GM12878 (cell line): ENCODE results near the gene OTOA. TPM values are rescaled to one million over a fixed set of nuclear protein-coding genes. Genes with fewer than 3 reads are reported as not detected.

ENCODE experiments used
- ATAC-seq: fragments of 200-7000 bp; cut with Tn5 transposase; 3 replicates; pipeline ENCODE4 v1.9.1; 2020; ENCODE audit warnings: mild to moderate bottlenecking, moderate library complexity
- BruUV-seq: library from RNA; stranded (reverse); fragments of 400-500 nt; replicated peaks from 2 replicates; lab custom pipeline; 2021; lab: Mats Ljungman, UMichigan
- CTCF ChIA-PET: fragments of 300-600 bp; sonication (Branson Sonifier 250); formaldehyde crosslinking; extraction: SDS; loops from one replicate; lab custom pipeline; 2021; ENCODE audit warnings: inconsistent platforms; lab: Yijun Ruan, JAX
- POLR2A ChIA-PET: fragments of 350-600 bp; formaldehyde crosslinking; extraction: SDS; loops from one replicate; lab custom pipeline; 2021; ENCODE audit warnings: inconsistent platforms; lab: Charles Lee
- RAD21 ChIA-PET: fragments of 300-600 bp; sonication (Branson Sonifier 250); formaldehyde crosslinking; loops from one replicate; lab custom pipeline; 2023; ENCODE audit warnings: antibody characterized with exemption; ENCODE audit not compliant: unreplicated experiment; lab: Charles Lee
- SMC1A ChIA-PET: fragments of 300-600 bp; sonication (Branson Sonifier 250); formaldehyde crosslinking; loops from one replicate; lab custom pipeline; 2023; ENCODE audit not compliant: unreplicated experiment, uncharacterized antibody; lab: Charles Lee
- DNase-seq: peaks from one replicate; pipeline ENCODE4 v3.0.0-alpha.2; 2011; ENCODE audit warnings: low read depth, low spot score
- FAIRE-seq: peaks from 3 replicates; lab custom pipeline; 2011; peaks lifted over from hg19 to GRCh38; lab: Jason Lieb, UNC
- H2AFZ ChIP-seq: 2 replicates; pipeline ENCODE4 v1.6.0; 2011; ENCODE audit warnings: low read depth, low read length, control low read depth; ENCODE audit not compliant: control insufficient read depth
- H3K27ac ChIP-seq: 2 replicates; pipeline ENCODE4 v1.5.1; 2011; ENCODE audit warnings: control low read depth; ENCODE audit not compliant: control insufficient read depth, insufficient read depth
- H3K27me3 ChIP-seq, 2 experiments: replicated peaks in 1 of 2; 2 replicates each; pipeline versions ENCODE4 v1.6.0 to v1.6.1; 2011; ENCODE audit warnings: low read length in 1 of 2; ENCODE audit not compliant: control insufficient read depth in 2 of 2, insufficient read depth in 2 of 2
- H3K36me3 ChIP-seq, 2 experiments: 2 replicates each; pipeline ENCODE4 v1.5.1; 2011; ENCODE audit warnings: low read length in 1 of 2; ENCODE audit not compliant: control insufficient read depth in 2 of 2, insufficient read depth in 2 of 2
- H3K4me1 ChIP-seq: 2 replicates; pipeline ENCODE4 v1.6.1; 2011; ENCODE audit warnings: mild to moderate bottlenecking, low read length, moderate library complexity, mixed read lengths; ENCODE audit not compliant: control insufficient read depth, insufficient read depth
- H3K4me2 ChIP-seq: 2 replicates; pipeline ENCODE4 v1.6.0; 2011; ENCODE audit warnings: control low read depth; ENCODE audit not compliant: control insufficient read depth, insufficient read depth
- H3K4me3 ChIP-seq: fragments of 200-600 bp; sonication (generic); 2 replicates; pipeline ENCODE4 v1.5.1; 2016
- H3K79me2 ChIP-seq: 2 replicates; pipeline ENCODE4 v1.6.0; 2011; ENCODE audit warnings: low read length; ENCODE audit not compliant: control insufficient read depth, insufficient read depth
- H3K9ac ChIP-seq: 2 replicates; pipeline ENCODE4 v1.8.0; 2011; ENCODE audit warnings: low read length, control low read depth, mixed read lengths; ENCODE audit not compliant: control insufficient read depth, insufficient read depth
- H3K9me3 ChIP-seq: replicated peaks from 3 replicates; pipeline ENCODE4 v1.5.1; 2011; ENCODE audit warnings: mild to moderate bottlenecking, low read length; ENCODE audit not compliant: control insufficient read depth, insufficient read depth
- H4K20me1 ChIP-seq: 2 replicates; pipeline ENCODE4 v1.6.0; 2011; ENCODE audit not compliant: control insufficient read depth, insufficient read depth
- BHLHE40 ChIP-seq, 2 experiments: fragments of 450-650 bp in 1 of 2; IDR thresholded peaks; 2 replicates each; pipeline ENCODE4 v1.6.1; 2011 to 2017; ENCODE audit warnings: low read depth in 2 of 2, borderline replicate concordance in 1 of 2, improper control_type of control experiment in 1 of 2, low read length in 1 of 2, mild to moderate bottlenecking in 1 of 2
- CEBPB ChIP-seq, 2 experiments: fragments of 150-350 bp in 1 of 2; IDR thresholded peaks; 2 replicates each; pipeline ENCODE4 v1.6.1; 2012 to 2014; ENCODE audit warnings: low read depth in 2 of 2, low read length in 2 of 2, borderline replicate concordance in 1 of 2, inconsistent platforms in 1 of 2
- CUX1 ChIP-seq: IDR thresholded peaks from 2 replicates; pipeline ENCODE4 v1.6.1; 2012; ENCODE audit warnings: improper control_type of control experiment, low read depth, low read length; ENCODE audit not compliant: insufficient replicate concordance
- PAX8 ChIP-seq: fragments of 450-650 bp; IDR thresholded peaks from 2 replicates; pipeline ENCODE4 v1.6.1; 2017; ENCODE audit warnings: mild to moderate bottlenecking, moderate library complexity
- PML ChIP-seq: IDR thresholded peaks from 2 replicates; pipeline ENCODE4 v1.6.1; 2012; ENCODE audit warnings: low read length, inconsistent platforms
- POLR2AphosphoS5 ChIP-seq: IDR thresholded peaks from 2 replicates; pipeline ENCODE4 v1.6.1; 2011; ENCODE audit warnings: mild to moderate bottlenecking, low read length, inconsistent platforms
- POU2F2 ChIP-seq: IDR thresholded peaks from 3 replicates; pipeline ENCODE4 v1.6.1; 2011; ENCODE audit warnings: low read depth, mild to moderate bottlenecking, low read length, borderline replicate concordance
- RUNX3 ChIP-seq: IDR thresholded peaks from 2 replicates; pipeline ENCODE4 v1.6.1; 2012; ENCODE audit warnings: low read length, inconsistent platforms
- SP1 ChIP-seq: IDR thresholded peaks from one replicate; pipeline ENCODE4 v1.6.1; 2011; ENCODE audit warnings: low read depth, low read length
- TBL1XR1 ChIP-seq: IDR thresholded peaks from 2 replicates; pipeline ENCODE4 v1.6.1; 2012; ENCODE audit warnings: low read depth, low read length, improper control_type of control experiment
- USF2 ChIP-seq: IDR thresholded peaks from 2 replicates; pipeline ENCODE4 v1.6.1; 2011; ENCODE audit warnings: low read depth, low read length, improper control_type of control experiment, borderline replicate concordance
- ZNF217 ChIP-seq: fragments of 450-650 bp; IDR thresholded peaks from 2 replicates; pipeline ENCODE4 v1.6.1; 2017; ENCODE audit warnings: antibody characterized with exemption, mild to moderate bottlenecking
- ZNF274 ChIP-seq: IDR thresholded peaks from one replicate; pipeline ENCODE4 v1.8.0; 2011; ENCODE audit not compliant: insufficient read length, insufficient read depth
- WGBS: methylation state at CpG from one replicate; pipeline ENCODE4 v1.1.6; 2016; ENCODE audit warnings: low lambda C conversion rate; ENCODE audit not compliant: insufficient replicate concordance, insufficient coverage; ENCODE audit errors: missing lambda C conversion rate; 5-methylcytosine and 5-hydroxymethylcytosine counted together
- in situ Hi-C: fragments of 300-500 bp; cut with MboI; formaldehyde crosslinking; loops from 9 replicates; pipeline ENCODE4 v1.14.3; 2018; ENCODE audit warnings: mixed read lengths
- intact Hi-C: fragments of 100-400 bp; cut with micrococcal nuclease; formaldehyde crosslinking; loops from one replicate; pipeline ENCODE4 v1.14.2; 2022; ENCODE audit not compliant: unreplicated experiment
- polyA plus RNA-seq, 11 experiments: library from polyadenylated mRNA; depleted of rRNA in 4 of 11; unstranded in 6 of 11; stranded (reverse) in 5 of 11; fragments of >200 nt; fragmentation: Nextera tagmentation in 4 of 11; fragmentation: Illumina TruSeq in 1 of 11; extraction: Ambion mirVana in 4 of 11; extraction: Trizol in 1 of 11; gene quantifications; 1 replicate in 1 of 11; 2 replicates in 10 of 11; pipeline versions ENCODE4 v1.2.1 to v1.2.3, GENCODE V29; 2011 to 2016; ENCODE audit warnings: inconsistent platforms in 2 of 11, missing spikeins in 2 of 11, low read depth in 1 of 11
- total RNA-seq, 4 experiments: library from RNA; depleted of rRNA in 3 of 4; stranded (reverse); fragments of >200 nt in 3 of 4; fragmentation: Illumina TruSeq in 1 of 4; extraction: Trizol in 1 of 4; gene quantifications; 2 replicates each; pipeline versions ENCODE4 v1.2.1 to v1.2.3, GENCODE V29; 2013 to 2021
- TF ChIP-seq, protein P1 (sequence below): fragments of 450-650 bp; IDR thresholded peaks from 2 replicates; pipeline ENCODE4 v1.6.1; 2016; ENCODE audit warnings: mild to moderate bottlenecking

OTOA gene
- total and polyA plus RNA-seq, 10 of the 15 experiments (the other 5 are each of a cell fraction or from before 2014, with no cell fraction given): 0.33 to 1.5 (median 0.61) TPM

DNA sequence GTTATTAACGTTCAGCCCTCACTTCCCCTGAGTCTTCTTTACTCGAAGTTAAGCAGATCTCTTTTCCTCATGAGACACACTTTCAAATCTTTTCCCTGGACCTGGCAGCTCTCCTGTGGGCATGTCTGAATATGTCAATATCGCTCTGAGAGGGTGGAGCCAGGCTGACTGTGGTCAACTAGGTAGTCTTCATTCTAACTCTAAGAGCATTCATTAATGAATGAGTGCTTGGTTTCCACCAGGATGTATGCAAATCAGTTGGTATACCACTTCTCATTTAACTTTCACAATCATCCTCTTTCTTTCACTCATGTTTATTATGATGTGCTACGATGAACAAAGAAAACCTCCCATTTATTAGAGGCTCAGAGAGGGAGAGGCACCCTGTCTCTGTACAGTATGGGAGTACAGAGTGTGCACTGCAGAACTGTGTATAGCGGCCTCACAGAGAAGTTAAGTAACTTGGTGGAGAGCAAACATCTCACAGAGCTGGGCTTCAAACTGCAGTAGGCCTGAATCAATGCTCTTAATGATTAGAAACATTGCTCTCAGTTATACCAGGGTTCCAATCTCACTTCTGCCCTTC lies 39.9 kb downstream of the OTOA start (continued):
- TF ChIP-seq BHLHE40 (IDR thresholded peaks at IDR 0.05; ENCODE audit: borderline replicate concordance in 1 of 2, low read depth in 2 of 2, low read length in 1 of 2) (peak in 1 of 2 experiments; percentile 23; a peak in 1 of 4 replicates), POU2F2 (peak; percentile 90; the same call in 2 of the 3 replicates), TBL1XR1 (peak; percentile 26; the same call in 1 of the 2 replicates), CUX1 (no peak), RUNX3 (peak; percentile 77)

DNA sequence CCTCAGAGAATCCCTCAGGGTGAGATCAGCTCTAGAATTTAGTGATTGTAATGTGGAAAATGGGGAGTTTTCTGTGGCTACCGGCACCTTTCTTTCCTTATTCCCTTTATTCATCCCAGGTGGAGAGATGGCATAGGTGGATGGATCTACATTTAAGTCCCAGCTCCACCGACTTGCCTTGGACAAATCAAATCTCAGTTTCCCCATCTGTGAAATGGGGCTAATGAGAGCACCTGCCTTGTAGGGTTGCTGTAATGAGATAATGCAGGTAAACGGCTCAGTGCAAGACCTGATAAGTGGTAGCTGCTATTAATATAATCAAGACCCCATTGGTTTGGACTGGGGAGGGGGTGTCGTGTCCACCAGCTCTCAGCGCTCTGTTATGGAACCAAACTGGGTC lies 40.5 kb downstream of the OTOA start:
- Histone ChIP-seq H2AFZ (no peak overlapping the region), H3K9ac (no peak overlapping the region), H3K27me3 (no peaks in the 10 kb centered on the region; a peak in 3 of 4 replicates), H4K20me1 (no peaks in the 10 kb centered on the region), H3K4me2 (no peak overlapping the region), H3K27ac (no peak overlapping the region), H3K36me3 (no peaks in the 10 kb centered on the region), H3K79me2 (no peaks in the 10 kb centered on the region), H3K4me3 (no peak overlapping the region), H3K4me1 (peaks cover 11% of the 10 kb centered on the region), H3K9me3 (no peaks in the 10 kb centered on the region; the same call in 2 of the 3 replicates)
- ChIA-PET POLR2A (no interaction called here), RAD21 (interaction anchor here (8.7 kb wide), 1 partner anchor 47 kb away, joined by 79 read pairs; no protein-coding TSS in a partner anchor), SMC1A (interaction anchor here (0.7 to 10.1 kb wide), 11 partner anchors 16 to 120 kb away, joined by 3 to 142 read pairs (median 5); no protein-coding TSS in a partner anchor), CTCF (interaction anchor here (0.9 to 10.4 kb wide), 5 partner anchors 9 to 121 kb away, joined by 3 to 176 read pairs (median 81); no protein-coding TSS in a partner anchor)
- BruUV-seq: no TSS peak
- no peak for ATAC-seq
- no peak for FAIRE-seq
- DNase-seq: no peak
- WGBS: 58% methylated on average over 5 of the region's 5 CpGs
- intact Hi-C loops (loop anchor here (10.0 kb wide), 1 partner anchor 1361 kb away; no protein-coding TSS in a partner anchor), in situ Hi-C loops (loop anchor here (10.0 kb wide), 1 partner anchor 49 kb away; the partner anchor contains the start of gene IGSF6)
- TF ChIP-seq, protein P1, sequence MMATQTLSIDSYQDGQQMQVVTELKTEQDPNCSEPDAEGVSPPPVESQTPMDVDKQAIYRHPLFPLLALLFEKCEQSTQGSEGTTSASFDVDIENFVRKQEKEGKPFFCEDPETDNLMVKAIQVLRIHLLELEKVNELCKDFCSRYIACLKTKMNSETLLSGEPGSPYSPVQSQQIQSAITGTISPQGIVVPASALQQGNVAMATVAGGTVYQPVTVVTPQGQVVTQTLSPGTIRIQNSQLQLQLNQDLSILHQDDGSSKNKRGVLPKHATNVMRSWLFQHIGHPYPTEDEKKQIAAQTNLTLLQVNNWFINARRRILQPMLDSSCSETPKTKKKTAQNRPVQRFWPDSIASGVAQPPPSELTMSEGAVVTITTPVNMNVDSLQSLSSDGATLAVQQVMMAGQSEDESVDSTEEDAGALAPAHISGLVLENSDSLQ: no peak
- no peak for TF ChIP-seq USF2
- TF ChIP-seq ZNF274: no peak
- TF ChIP-seq ZNF217: no peak
- TF ChIP-seq CEBPB (IDR thresholded peaks at IDR 0.05; ENCODE audit: borderline replicate concordance in 1 of 2, low read depth in 2 of 2, low read length in 2 of 2): no peak
- TF ChIP-seq SP1: no peak
- no peak for TF ChIP-seq PAX8
- TF ChIP-seq PML: no peak
- no peak for TF ChIP-seq POLR2AphosphoS5
